H1 (cell line): ENCODE measurements around the gene MBNL1. TPM values are rescaled to one million over a fixed set of nuclear protein-coding genes. Genes with fewer than 3 reads are reported as not detected.

Experiments
- CTCF ChIA-PET: fragments of 300-600 bp; sonication (Branson Sonifier 250); formaldehyde crosslinking; loops from one replicate; lab custom pipeline; 2021; ENCODE audit not compliant: partially characterized antibody; lab: Charles Lee
- POLR2A ChIA-PET: fragments of 300-600 bp; sonication (Branson Sonifier 250); formaldehyde crosslinking; loops from one replicate; lab custom pipeline; 2021; ENCODE audit warnings: inconsistent platforms; ENCODE audit not compliant: partially characterized antibody; lab: Charles Lee
- DNase-seq, 2 experiments: peaks; one replicate each; pipeline versions ENCODE4 v3.0.0 to v3.0.0-alpha.2; 2010 to 2022; ENCODE audit warnings: low spot score in 2 of 2, low read depth in 1 of 2, mixed read lengths in 1 of 2
- FAIRE-seq: peaks from 2 replicates; lab custom pipeline; 2011; peaks lifted over from hg19 to GRCh38; lab: Jason Lieb, UNC
- H2AFZ ChIP-seq: 2 replicates; pipeline ENCODE4 v1.8.1; 2012; ENCODE audit warnings: low read length, inconsistent platforms
- H2AK5ac ChIP-seq: 2 replicates; pipeline ENCODE4 v1.6.1; 2013; ENCODE audit warnings: low read depth, low read length
- H2BK120ac ChIP-seq: replicated peaks from 2 replicates; pipeline ENCODE3; 2013; ENCODE audit warnings: low read depth, low read length, inconsistent platforms
- H2BK12ac ChIP-seq: 2 replicates; pipeline ENCODE4 v1.6.1; 2013; ENCODE audit warnings: low read depth, low read length
- H2BK15ac ChIP-seq: 2 replicates; pipeline ENCODE4 v1.6.1; 2013; ENCODE audit warnings: low read length
- H2BK20ac ChIP-seq: 2 replicates; pipeline ENCODE4 v1.6.1; 2013; ENCODE audit warnings: low read length
- H2BK5ac ChIP-seq: 2 replicates; pipeline ENCODE4 v1.6.1; 2013; ENCODE audit warnings: low read depth, low read length
- H3K14ac ChIP-seq: 2 replicates; pipeline ENCODE4 v1.6.1; 2013; ENCODE audit warnings: inconsistent platforms; ENCODE audit not compliant: insufficient read length
- H3K18ac ChIP-seq: 2 replicates; pipeline ENCODE4 v1.6.1; 2013; ENCODE audit warnings: low read length; ENCODE audit errors: extremely low read depth
- H3K23ac ChIP-seq: 2 replicates; pipeline ENCODE4 v1.6.1; 2013; ENCODE audit warnings: inconsistent platforms; ENCODE audit not compliant: insufficient read length
- H3K23me2 ChIP-seq: 2 replicates; pipeline ENCODE4 v1.6.1; 2013; ENCODE audit warnings: low read depth, low read length
- H3K27ac ChIP-seq: 2 replicates; pipeline ENCODE4 v1.6.1; 2011; ENCODE audit warnings: low read depth, low read length, inconsistent platforms
- H3K27me3 ChIP-seq, 4 experiments: replicated peaks in 1 of 4; 1 replicate in 1 of 4; 2 replicates in 3 of 4; pipeline versions ENCODE4 v1.6.1 to v1.8.1; 2011 to 2013; ENCODE audit warnings: low read length in 3 of 4, mild to moderate bottlenecking in 3 of 4, inconsistent platforms in 2 of 4, mixed read lengths in 2 of 4, moderate library complexity in 1 of 4; ENCODE audit not compliant: control insufficient read depth in 3 of 4, insufficient read depth in 3 of 4; ENCODE audit errors: extremely low read depth in 1 of 4
- H3K36me3 ChIP-seq, 4 experiments: 2 replicates each; pipeline versions ENCODE4 v1.6.1 to v1.8.1; 2011 to 2013; ENCODE audit warnings: mild to moderate bottlenecking in 4 of 4, low read length in 3 of 4, moderate library complexity in 2 of 4, control low read depth in 1 of 4, inconsistent platforms in 1 of 4; ENCODE audit not compliant: insufficient read depth in 4 of 4, control insufficient read depth in 2 of 4
- H3K4ac ChIP-seq: replicated peaks from 2 replicates; pipeline ENCODE3; 2013; ENCODE audit warnings: low read length, low read depth, mixed read lengths, inconsistent platforms; ENCODE audit not compliant: insufficient read length
- H3K4me1 ChIP-seq, 4 experiments: replicated peaks in 1 of 4; 1 replicate in 1 of 4; 2 replicates in 3 of 4; pipeline versions ENCODE4 v1.6.1 to v1.8.1; 2011 to 2013; ENCODE audit warnings: low read length in 3 of 4, inconsistent platforms in 2 of 4, mixed read lengths in 1 of 4; ENCODE audit not compliant: insufficient read depth in 4 of 4, control insufficient read depth in 3 of 4
- H3K4me2 ChIP-seq, 2 experiments: 2 replicates each; pipeline versions ENCODE4 v1.6.1 to v1.8.1; 2011 to 2013; ENCODE audit warnings: low read depth in 2 of 2, low read length in 2 of 2, control low read depth in 1 of 2, inconsistent platforms in 1 of 2, mild to moderate bottlenecking in 1 of 2; ENCODE audit not compliant: insufficient read depth in 1 of 2
- H3K4me3 ChIP-seq, 4 experiments: fragments of 200-600, 300-600 bp in 1 of 4; sonication (generic), shearing (Covaris generic), sonication (Bioruptor Twin) in 1 of 4; 2 replicates each; pipeline versions ENCODE4 v1.5.1 to v1.8.1; 2011 to 2016; ENCODE audit warnings: low read length in 4 of 4, low read depth in 3 of 4, control low read depth in 2 of 4, inconsistent platforms in 2 of 4, mild to moderate bottlenecking in 2 of 4, mixed read lengths in 1 of 4, moderate library complexity in 1 of 4; ENCODE audit not compliant: insufficient read depth in 2 of 4; ENCODE audit errors: extremely low read depth in 1 of 4
- H3K56ac ChIP-seq: replicated peaks from 2 replicates; pipeline ENCODE3; 2013; ENCODE audit warnings: low read depth, mild to moderate bottlenecking, mixed read lengths, low read length, inconsistent platforms; ENCODE audit not compliant: insufficient read length
- H3K79me1 ChIP-seq: 2 replicates; pipeline ENCODE4 v1.6.1; 2013; ENCODE audit warnings: low read depth, low read length, control low read depth
- H3K79me2 ChIP-seq, 2 experiments: 2 replicates each; pipeline versions ENCODE4 v1.6.1 to v1.8.1; 2012 to 2013; ENCODE audit warnings: low read length in 2 of 2, mild to moderate bottlenecking in 2 of 2, inconsistent platforms in 1 of 2; ENCODE audit not compliant: insufficient read depth in 2 of 2, control insufficient read depth in 1 of 2
- H3K9ac ChIP-seq, 4 experiments: replicated peaks in 1 of 4; 1 replicate in 1 of 4; 2 replicates in 3 of 4; pipeline versions ENCODE4 v1.6.1 to v1.8.1; 2011 to 2013; ENCODE audit warnings: low read depth in 3 of 4, low read length in 3 of 4, control low read depth in 2 of 4, mild to moderate bottlenecking in 2 of 4, moderate library complexity in 2 of 4, inconsistent platforms in 1 of 4; ENCODE audit errors: extremely low read depth in 1 of 4
- H3K9me3 ChIP-seq, 2 experiments: 2 replicates each; pipeline versions ENCODE4 v1.6.1 to v1.8.1; 2012 to 2013; ENCODE audit warnings: mild to moderate bottlenecking in 2 of 2, moderate library complexity in 2 of 2, control low read depth in 1 of 2, inconsistent platforms in 1 of 2, low read depth in 1 of 2, low read length in 1 of 2, mixed read lengths in 1 of 2; ENCODE audit not compliant: insufficient read depth in 2 of 2
- H4K20me1 ChIP-seq, 2 experiments: replicated peaks in 1 of 2; 2 replicates each; pipeline versions ENCODE3 to v1.8.1; 2011 to 2013; ENCODE audit warnings: inconsistent platforms in 2 of 2, low read length in 2 of 2, mild to moderate bottlenecking in 1 of 2; ENCODE audit not compliant: insufficient read depth in 2 of 2, control insufficient read depth in 1 of 2
- H4K5ac ChIP-seq: 2 replicates; pipeline ENCODE4 v1.6.1; 2013; ENCODE audit warnings: low read length, low read depth, mixed read lengths, inconsistent platforms; ENCODE audit not compliant: insufficient read length
- H4K8ac ChIP-seq: 2 replicates; pipeline ENCODE4 v1.8.0; 2013; ENCODE audit warnings: mild to moderate bottlenecking, moderate library complexity, low read length, inconsistent platforms; ENCODE audit not compliant: insufficient read depth; ENCODE audit errors: extremely low read depth
- H4K91ac ChIP-seq: replicated peaks from 2 replicates; pipeline ENCODE3; 2013; ENCODE audit warnings: low read length, mixed read lengths, inconsistent platforms; ENCODE audit not compliant: insufficient read length
- ATF3 ChIP-seq: IDR thresholded peaks from 2 replicates; pipeline ENCODE4 v1.6.1; 2011; ENCODE audit warnings: low read depth, mild to moderate bottlenecking, low read length; ENCODE audit not compliant: insufficient read depth
- E2F6 ChIP-seq: IDR thresholded peaks from 2 replicates; pipeline ENCODE4 v1.6.1; 2012; ENCODE audit warnings: inconsistent platforms
- HDAC6 ChIP-seq: IDR thresholded peaks from one replicate; pipeline ENCODE4 v1.7.1; 2012; ENCODE audit warnings: low read depth, mild to moderate bottlenecking, inconsistent platforms, low read length, moderate library complexity
- JUND ChIP-seq: IDR thresholded peaks from 2 replicates; pipeline ENCODE4 v1.6.1; 2011; ENCODE audit warnings: mild to moderate bottlenecking, improper control_type of control experiment, low read length
- POLR2A ChIP-seq, 2 experiments: IDR thresholded peaks; 1 replicate in 1 of 2; 2 replicates in 1 of 2; pipeline ENCODE4 v1.6.1; 2011; ENCODE audit warnings: low read depth in 2 of 2, low read length in 2 of 2, mild to moderate bottlenecking in 2 of 2; ENCODE audit errors: control extremely low read depth in 1 of 2
- SIRT6 ChIP-seq: IDR thresholded peaks from one replicate; pipeline ENCODE4 v1.7.1; 2012; ENCODE audit warnings: low read length, inconsistent platforms
- SIX5 ChIP-seq: IDR thresholded peaks from 2 replicates; pipeline ENCODE4 v1.6.1; 2011; ENCODE audit warnings: mild to moderate bottlenecking, low read depth, low read length
- SP1 ChIP-seq: IDR thresholded peaks from 2 replicates; pipeline ENCODE4 v1.6.1; 2011; ENCODE audit warnings: low read depth, low read length
- SP4 ChIP-seq: IDR thresholded peaks from 2 replicates; pipeline ENCODE4 v1.6.1; 2012; ENCODE audit warnings: low read length, inconsistent platforms
- WGBS, 2 experiments: shearing (Covaris generic) in 1 of 2; methylation state at CpG; one replicate each; pipeline versions ENCODE4 v1.1.6 to v1.1.7; 2013 to 2015; ENCODE audit warnings: low lambda C conversion rate in 2 of 2, mixed read lengths in 2 of 2, inconsistent platforms in 1 of 2, low coverage in 1 of 2, missing lambda C conversion rate in 1 of 2; ENCODE audit not compliant: insufficient replicate concordance in 2 of 2, insufficient coverage in 1 of 2, insufficient read length in 1 of 2; ENCODE audit errors: extremely low coverage in 1 of 2, missing lambda C conversion rate in 1 of 2; 5-methylcytosine and 5-hydroxymethylcytosine counted together
- polyA plus RNA-seq, 7 experiments: library from polyadenylated mRNA; depleted of rRNA in 3 of 7; stranded (reverse) in 5 of 7; unstranded in 2 of 7; fragments of >200 nt in 5 of 7; fragments of 200-250 nt in 2 of 7; gene quantifications; 1 replicate in 5 of 7; 2 replicates in 1 of 7; 4 replicates in 1 of 7; pipeline versions ENCODE4 v1.2.1 to v1.2.3, GENCODE V29; 2011 to 2013; ENCODE audit warnings: missing spikeins in 2 of 7, mixed read lengths in 2 of 7
- total RNA-seq: library from RNA; stranded (reverse); fragmentation: NEBNext Ultra II Directional; extraction: Animal tissue kit (Norgen Biotek cat#: 25700); gene quantifications from 2 replicates; pipeline ENCODE4 v1.2.1, GENCODE V29; 2021

Gene MBNL1
- total and polyA plus RNA-seq, 2 of the 8 experiments (the other 6 are each of a cell fraction or from before 2014, with no cell fraction given), result 5.0 to 16.4 TPM

GRCh38 chr3:152389316-152389934 lies 120.7 kb downstream of the MBNL1 start:
- WGBS, 2 experiments, result 93% methylated on average over 6 of the region's 6 CpGs; no CpG with 5 or more reads in 1 of the 2 experiments

More at GRCh38 chr3:152389316-152389934, 120.7 kb downstream of the MBNL1 start:
- Histone ChIP-seq H3K56ac (no peak overlapping the region), H3K27me3 (no peaks in the 10 kb centered on the region), H2AK5ac (no peak overlapping the region), H2BK12ac (no peak overlapping the region), H3K79me1 (no peaks in the 10 kb centered on the region), H2BK120ac (no peak overlapping the region), H2BK15ac (no peak overlapping the region), H3K4me3 (no peak overlapping the region), H3K14ac (no peak overlapping the region), H2BK20ac (no peak overlapping the region), H3K18ac (no peak overlapping the region), H2BK5ac (no peak overlapping the region), H3K27ac (no peak overlapping the region), H3K23me2 (no peaks in the 10 kb centered on the region), H3K9me3 (no peaks in the 10 kb centered on the region), H3K23ac (no peak overlapping the region), H4K8ac (no peak overlapping the region), H3K36me3 (no peaks in the 10 kb centered on the region), H4K5ac (no peak overlapping the region), H3K79me2 (peaks cover 0 to 41% of the 10 kb centered on the region in 2 experiments; a peak in 2 of 4 replicates), H3K4ac (no peak overlapping the region), H3K4me1 (peaks cover 0 to 14% (median 7%) of the 10 kb centered on the region in 4 experiments; a peak in 4 of 7 replicates), H4K20me1 (no peaks in the 10 kb centered on the region), H2AFZ (no peak overlapping the region), H3K9ac (no peak overlapping the region), H4K91ac (no peak overlapping the region), H3K4me2 (no peak overlapping the region)
- no peak for DNase-seq
- ChIA-PET CTCF (interaction anchor here (0.7 to 1.3 kb wide), 2 partner anchors 10 to 56 kb away, joined by 4 read pairs; no protein-coding TSS in a partner anchor), POLR2A (interaction anchor here (0.7 kb wide), 1 partner anchor 8 kb away, joined by 3 read pairs; no protein-coding TSS in a partner anchor)
- TF ChIP-seq HDAC6, result no peak
- TF ChIP-seq SIX5, result no peak
- TF ChIP-seq POLR2A (IDR thresholded peaks at IDR 0.05; ENCODE audit: control extremely low read depth in 1 of 2, low read depth in 2 of 2, low read length in 2 of 2), result no peak
- TF ChIP-seq ATF3, result no peak
- no peak for TF ChIP-seq E2F6
- TF ChIP-seq SP4, result no peak
- no peak for TF ChIP-seq SIRT6
- TF ChIP-seq SP1, result no peak
- no peak for TF ChIP-seq JUND
- FAIRE-seq, result no peak
